HG03521 (cell line): ENCODE data around the gene ACBD5.
"Not testable (repeated sequence)": the region's sequence is repeated elsewhere in the genome, so short reads cannot be mapped to it uniquely, and the experiment has no call there.

ENCODE experiments used
- ATAC-seq: cut with Tn5 transposase; IDR thresholded peaks from one replicate; pipeline ENCODE4 v1.9.1; 2021; ENCODE audit warnings: mild to moderate bottlenecking, moderate library complexity; ENCODE audit not compliant: unreplicated experiment

Gene ACBD5

GRCh38 chr10:27240212-27241009 lies at the start of gene ACBD5:
TSS of gene ACBD5 (minus strand) at chr10:27240797. CDS start at chr10:27240688, 109 bp downstream.
- ATAC-seq, result peak; percentile 39

- ATAC-seq, result no peak
These were observed 44.5 kb upstream of the ACBD5 start for GRCh38 chr10:27285093-27285492.

DNA sequence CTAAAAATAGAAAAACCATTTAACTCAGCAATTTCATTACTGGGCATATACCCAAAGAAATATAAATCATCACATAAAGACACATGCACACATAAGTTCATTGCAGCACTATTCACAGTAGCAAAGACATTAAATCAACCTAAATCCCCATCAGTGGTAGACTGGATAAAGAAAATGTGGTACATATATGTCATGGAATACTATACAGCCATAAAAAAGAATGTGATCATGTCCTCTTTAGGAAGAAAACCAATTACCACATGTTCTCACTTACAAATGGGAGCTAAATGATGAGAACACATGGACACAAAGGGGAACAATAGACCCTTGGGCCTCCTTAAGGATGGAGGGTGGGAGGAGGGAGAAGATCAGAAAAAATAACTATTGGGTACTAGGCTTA lies 36.0 kb upstream of the ACBD5 start:
- ATAC-seq, result no peak

DNA sequence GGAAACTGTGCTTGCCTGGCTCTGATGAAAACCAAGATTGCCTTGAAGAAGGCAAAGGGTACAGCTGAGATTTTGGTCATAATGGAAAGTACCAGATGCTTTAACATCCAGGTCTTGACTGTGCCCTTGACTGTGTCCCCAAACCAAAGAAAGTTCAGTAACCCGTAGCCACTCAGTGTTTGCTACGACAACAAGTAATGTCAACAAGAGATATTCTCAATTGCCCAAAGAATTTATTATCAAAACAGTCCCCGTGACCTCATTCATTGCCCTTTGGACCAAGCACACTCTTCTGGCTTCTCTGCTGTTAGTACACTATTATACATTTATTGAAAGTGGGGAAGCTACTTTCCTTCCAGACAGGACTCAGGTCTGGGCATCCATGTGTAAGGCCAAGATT lies 25.4 kb upstream of the ACBD5 start:
- ATAC-seq, result not testable (repeated sequence)

DNA sequence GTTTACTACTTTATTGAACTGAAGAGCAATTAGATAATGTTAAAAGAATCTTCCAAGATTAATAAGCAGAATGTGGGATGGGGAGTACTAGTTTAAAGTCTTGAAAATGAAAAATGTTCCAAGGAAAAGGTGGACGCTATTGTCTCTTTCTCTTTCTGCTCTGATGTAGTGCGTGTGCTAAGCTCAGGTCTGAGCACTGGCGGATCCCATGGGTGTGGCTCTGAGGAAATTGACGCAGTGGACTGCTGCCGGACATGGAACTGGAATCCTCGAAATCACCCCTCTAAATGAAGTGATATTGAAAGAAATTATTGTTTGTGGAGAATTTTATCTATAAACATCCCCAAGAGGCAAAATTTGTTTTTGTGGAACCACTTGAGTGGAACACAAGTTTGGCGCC lies 22.2 kb upstream of the ACBD5 start:
- ATAC-seq, result not testable (repeated sequence)

DNA sequence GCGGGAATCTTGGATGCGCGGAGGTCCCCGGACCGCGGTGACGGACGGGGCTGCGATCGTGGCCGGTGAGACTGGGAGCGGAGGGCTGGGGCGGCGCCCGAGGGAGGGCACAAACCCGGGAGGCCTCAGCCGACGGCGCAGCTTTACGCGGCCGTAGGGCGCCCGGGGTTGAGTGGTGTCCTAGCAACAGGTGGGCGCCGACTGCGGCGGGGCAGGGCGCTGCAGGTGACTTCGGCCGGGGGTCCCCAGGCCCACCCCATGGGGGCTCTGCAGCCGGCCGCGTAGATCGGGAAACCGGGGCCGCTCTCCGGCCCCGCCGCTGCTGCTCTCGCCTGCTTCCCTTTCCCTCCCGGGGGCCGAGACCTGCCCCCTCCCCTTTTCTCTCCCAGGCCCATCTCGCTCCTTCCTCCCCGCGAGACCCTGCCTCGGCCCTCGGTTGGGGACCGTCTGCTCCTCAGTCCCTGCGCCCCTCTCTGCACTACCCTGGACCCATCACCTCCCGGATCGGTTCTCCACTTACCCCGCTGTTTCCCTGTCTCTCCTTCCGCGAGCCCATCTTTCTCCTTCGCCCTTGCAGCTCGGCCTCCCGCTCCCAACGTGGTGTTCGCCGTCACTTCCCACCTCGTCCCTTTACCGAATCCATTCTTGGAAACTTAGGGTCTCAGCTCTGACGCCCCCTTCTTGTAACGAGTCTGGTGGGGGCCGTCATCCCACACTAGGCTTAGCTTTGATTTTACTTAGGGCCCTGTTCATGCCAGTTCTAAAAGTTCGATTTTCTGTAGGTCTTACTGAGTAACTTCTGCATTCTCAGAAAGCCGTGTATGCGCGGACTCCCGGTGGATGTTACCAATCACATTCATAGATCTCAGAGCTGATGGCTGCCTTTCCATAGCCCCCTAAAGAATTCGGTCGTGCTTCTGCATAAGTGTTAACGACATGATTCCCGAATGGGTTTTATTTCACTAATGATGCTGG lies 18.5 kb upstream of the ACBD5 start:
- ATAC-seq, result peak; percentile 73

- no peak for ATAC-seq
These were observed 17.9 kb upstream of the ACBD5 start for GRCh38 chr10:27258492-27258837.

- no peak for ATAC-seq
These were observed 15.9 kb upstream of the ACBD5 start for GRCh38 chr10:27256299-27257189.

DNA sequence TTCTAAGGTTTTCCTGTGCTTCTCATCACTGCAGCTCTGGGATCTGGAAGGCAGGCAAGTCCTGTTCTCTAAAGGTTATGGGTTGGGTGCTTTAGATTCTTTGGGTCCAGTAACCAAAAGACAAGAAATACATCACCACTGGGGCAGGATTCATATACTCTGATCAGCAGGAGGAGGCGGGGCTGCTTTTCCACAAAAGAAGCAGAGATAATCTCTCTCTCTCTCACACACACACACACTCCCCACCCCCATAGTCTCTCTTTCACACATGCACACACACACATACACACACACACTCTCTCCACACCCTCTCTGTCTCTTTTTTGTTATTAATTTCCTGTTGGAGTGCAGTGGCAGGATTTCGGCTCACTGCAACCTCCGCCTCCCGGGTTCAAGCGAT lies 13.0 kb upstream of the ACBD5 start:
- no peak for ATAC-seq

DNA sequence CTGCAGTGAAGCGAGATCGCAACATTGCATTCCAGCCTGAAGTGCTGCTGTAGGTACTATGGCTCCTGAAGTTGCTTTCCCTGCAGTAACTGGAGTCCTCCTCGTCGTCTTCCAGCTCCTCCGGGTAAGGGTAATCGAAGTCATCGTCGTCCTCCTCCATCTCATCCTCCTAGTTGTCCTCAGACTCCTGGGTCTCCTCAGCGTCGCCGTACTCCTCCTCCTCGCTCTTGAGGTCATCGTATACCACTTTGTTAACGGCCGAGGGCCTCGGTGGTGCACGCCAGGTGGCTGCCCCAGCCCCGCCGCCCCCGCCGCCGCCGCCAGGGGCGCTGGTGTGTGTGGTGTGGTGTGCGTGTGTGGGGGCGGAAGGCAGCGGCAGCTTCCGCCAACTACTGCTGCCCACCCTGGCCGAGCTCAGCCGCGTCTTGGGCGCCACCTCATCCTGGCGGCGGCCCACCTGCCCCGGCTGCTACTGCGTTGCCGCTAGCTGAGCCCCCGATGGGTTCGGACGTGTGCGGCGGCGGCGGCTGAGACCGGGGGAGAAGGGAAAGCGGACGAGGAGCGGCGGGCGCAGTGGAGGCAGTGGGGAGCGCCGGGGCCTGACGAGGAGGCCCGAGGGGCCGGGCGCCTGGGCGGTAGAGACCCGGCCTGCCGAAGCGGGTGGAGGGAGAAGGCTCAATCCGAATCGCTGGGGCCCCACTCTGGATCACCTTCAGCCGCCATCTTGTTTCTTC lies 11.8 kb upstream of the ACBD5 start:
- ATAC-seq, result peak; percentile 91

- ATAC-seq, result no peak
These were observed 11.0 kb upstream of the ACBD5 start for GRCh38 chr10:27251554-27251953.

- ATAC-seq, result no peak
These were observed 7.6 kb upstream of the ACBD5 start for GRCh38 chr10:27248215-27248614.

DNA sequence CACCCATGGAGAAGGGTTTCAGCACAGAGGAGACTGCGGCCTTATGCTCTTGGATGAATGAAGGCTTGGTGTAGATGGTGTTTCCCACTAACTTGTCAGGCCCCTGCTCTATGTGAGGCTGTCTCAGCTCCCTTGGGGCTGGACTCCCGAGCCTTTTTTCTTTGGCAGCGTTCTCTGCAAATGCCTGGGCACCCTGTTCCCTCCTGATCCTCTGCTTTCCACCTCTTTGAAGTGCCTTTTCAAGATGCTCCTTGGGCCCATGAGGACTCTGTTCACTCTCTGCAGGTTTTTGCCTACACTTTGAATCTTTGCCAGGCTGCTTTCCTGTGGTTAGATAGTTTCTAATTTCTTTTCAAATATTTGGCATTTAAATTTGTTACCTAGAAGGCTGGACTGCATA lies 6.8 kb upstream of the ACBD5 start:
- ATAC-seq, result no peak

DNA sequence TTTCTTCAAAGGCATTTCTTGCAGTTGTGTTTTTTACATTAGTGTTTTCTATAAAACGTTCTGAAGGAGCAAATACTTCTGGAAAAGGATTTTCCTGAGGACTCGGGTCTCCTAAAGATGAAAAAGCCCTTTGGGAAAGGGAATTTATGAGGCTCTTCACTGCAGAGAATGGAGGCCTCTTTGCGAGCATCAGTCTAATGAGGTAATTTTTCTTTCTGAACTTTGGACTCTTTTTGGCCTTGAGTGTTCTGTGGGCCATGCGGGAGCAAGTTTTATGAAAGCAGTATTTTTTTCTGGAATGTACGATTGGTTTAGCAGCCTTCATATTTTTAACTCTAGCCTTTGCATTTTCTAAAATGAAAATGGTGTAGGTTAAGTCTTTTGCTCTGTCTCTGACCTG lies 6.4 kb upstream of the ACBD5 start:
- no peak for ATAC-seq

DNA sequence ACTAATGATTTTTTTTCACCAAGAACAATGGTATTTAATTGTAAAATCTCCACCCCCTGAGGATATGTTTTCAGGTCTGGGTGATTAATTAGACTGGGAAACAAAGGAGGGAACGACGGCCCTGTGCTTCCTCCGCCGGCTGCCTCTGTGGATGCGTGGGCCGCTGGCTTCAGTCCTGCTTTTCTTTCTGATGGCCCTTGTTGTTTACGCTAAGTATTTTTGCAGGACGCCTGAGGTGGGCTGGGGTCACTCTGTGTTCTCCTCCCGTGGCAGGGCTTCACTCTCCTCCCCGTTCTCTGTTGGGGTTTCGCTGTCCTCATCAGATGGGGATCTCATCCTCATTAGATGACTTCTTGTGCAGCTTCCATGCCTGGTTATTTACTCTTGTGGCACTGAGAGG lies 5.2 kb upstream of the ACBD5 start:
- no peak for ATAC-seq

- no peak for ATAC-seq
These were observed 4.4 kb upstream of the ACBD5 start for GRCh38 chr10:27244976-27245375.

GRCh38 chr10:27242951-27243551 lies 2.5 kb upstream of the ACBD5 start:
- ATAC-seq, result peak; percentile 23

DNA sequence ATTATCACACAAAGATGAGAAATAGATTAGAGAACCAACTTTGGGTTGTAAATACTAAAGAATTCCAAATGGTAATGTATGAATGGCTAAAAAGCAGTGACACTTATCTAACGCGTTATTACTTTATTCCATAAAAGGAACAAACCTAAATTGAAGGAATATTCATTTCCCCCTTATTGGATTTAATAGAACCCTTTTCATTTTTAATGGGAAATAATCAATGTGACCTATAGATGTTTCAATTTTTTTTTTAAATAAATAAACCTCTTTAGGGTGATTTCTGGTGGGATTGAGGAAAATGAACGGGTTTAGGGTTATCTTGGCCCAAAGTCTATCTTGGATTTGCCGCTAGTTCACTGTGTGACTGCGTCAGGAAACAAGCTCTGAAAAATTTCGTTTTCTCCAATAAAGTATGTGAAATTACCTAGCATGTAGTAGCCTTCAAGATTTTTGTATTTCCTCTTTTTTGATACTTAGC lies 1.9 kb upstream of the ACBD5 start:
- ATAC-seq, result no peak

- peak; percentile 62 for ATAC-seq
These were observed 1.3 kb upstream of the ACBD5 start for GRCh38 chr10:27241652-27242472.
